HepG2 (cell line): ENCODE data around the gene TAGLN2. TPM values are rescaled to one million over a fixed set of nuclear protein-coding genes. Genes with fewer than 3 reads are reported as not detected.

Experiments used
- ATAC-seq: fragments of 200-7000 bp; cut with Tn5 transposase; 3 replicates; pipeline ENCODE4 v1.9.1; 2020; ENCODE audit warnings: mild to moderate bottlenecking, moderate library complexity
- BruUV-seq: library from RNA; stranded (reverse); fragments of 400-500 nt; replicated peaks from 2 replicates; lab custom pipeline; 2021; lab: Mats Ljungman, UMichigan
- CTCF ChIA-PET: fragments of 300-600 bp; formaldehyde crosslinking; extraction: SDS; loops from one replicate; lab custom pipeline; 2021; ENCODE audit warnings: low total read pairs, inconsistent platforms, low intra/inter-chr PET ratio; lab: Yijun Ruan, JAX
- POLR2A ChIA-PET: fragments of 350-600 bp; sonication (Branson Sonifier 250); formaldehyde crosslinking; loops from one replicate; lab custom pipeline; 2020; ENCODE audit warnings: antibody characterized with exemption, inconsistent platforms; lab: Yijun Ruan, JAX
- DNase-seq: peaks from one replicate; pipeline ENCODE4 v3.0.0-alpha.2; 2015; ENCODE audit warnings: low spot score
- FAIRE-seq: peaks from 3 replicates; lab custom pipeline; 2011; peaks lifted over from hg19 to GRCh38; lab: Jason Lieb, UNC
- H2AFZ ChIP-seq: one replicate; pipeline ENCODE4 v1.6.1; 2011; ENCODE audit warnings: low read length, inconsistent platforms
- H3K27ac ChIP-seq: fragments of 300-600 bp; 3 replicates; pipeline ENCODE4 v1.8.0; 2011; ENCODE audit warnings: mixed run types, mild to moderate bottlenecking, mixed read lengths, low read length, inconsistent platforms; ENCODE audit not compliant: insufficient read depth; ENCODE audit errors: extremely low read length
- H3K27me3 ChIP-seq, 2 experiments: fragments of 200-600 bp in 1 of 2; 2 replicates in 1 of 2; 3 replicates in 1 of 2; pipeline versions ENCODE4 v1.6.0 to v1.8.0; 2011; ENCODE audit warnings: low read length in 2 of 2, mild to moderate bottlenecking in 2 of 2, moderate library complexity in 2 of 2, inconsistent platforms in 1 of 2; ENCODE audit not compliant: insufficient read depth in 2 of 2, control insufficient read depth in 1 of 2
- H3K36me3 ChIP-seq, 2 experiments: fragments of 200-600 bp in 1 of 2; replicated peaks in 1 of 2; 2 replicates in 1 of 2; 3 replicates in 1 of 2; pipeline versions ENCODE4 v1.5.1 to v1.8.0; 2011; ENCODE audit warnings: low read length in 2 of 2, inconsistent platforms in 1 of 2; ENCODE audit not compliant: insufficient read depth in 2 of 2, control insufficient read depth in 1 of 2
- H3K4me1 ChIP-seq: 2 replicates; pipeline ENCODE4 v1.5.1; 2012; ENCODE audit warnings: low read length, inconsistent platforms; ENCODE audit not compliant: insufficient read depth
- H3K4me2 ChIP-seq: 2 replicates; pipeline ENCODE4 v1.6.0; 2011; ENCODE audit warnings: low read depth, low read length, inconsistent platforms
- H3K4me3 ChIP-seq, 3 experiments: fragments of 200-600 bp in 1 of 3; sonication (generic), shearing (Covaris generic) in 1 of 3; replicated peaks in 1 of 3; 2 replicates each; pipeline ENCODE4 v1.5.1; 2011 to 2016; ENCODE audit warnings: low read length in 3 of 3, inconsistent platforms in 2 of 3, low read depth in 2 of 3, mild to moderate bottlenecking in 2 of 3, control low read depth in 1 of 3, mixed read lengths in 1 of 3; ENCODE audit not compliant: insufficient read depth in 1 of 3
- H3K79me2 ChIP-seq: one replicate; pipeline ENCODE4 v1.6.1; 2011; ENCODE audit warnings: low read length, inconsistent platforms; ENCODE audit not compliant: insufficient read depth
- H3K9ac ChIP-seq: 2 replicates; pipeline ENCODE4 v1.6.0; 2011; ENCODE audit warnings: mild to moderate bottlenecking, low read depth, low read length, inconsistent platforms; ENCODE audit not compliant: insufficient read depth
- H3K9me3 ChIP-seq: 2 replicates; pipeline ENCODE4 v1.5.1; 2012; ENCODE audit warnings: mild to moderate bottlenecking, low read length
- H4K20me1 ChIP-seq: 2 replicates; pipeline ENCODE4 v1.6.0; 2011; ENCODE audit warnings: inconsistent platforms, mild to moderate bottlenecking, low read length, moderate library complexity; ENCODE audit not compliant: insufficient read depth
- SIN3B ChIP-seq: fragments of 150-350 bp; IDR thresholded peaks from 2 replicates; pipeline ENCODE4 v1.6.1; 2014; ENCODE audit warnings: low read length
- TEAD3 ChIP-seq: optimal IDR thresholded peaks from 2 replicates; pipeline ENCODE3; 2016; ENCODE audit warnings: borderline replicate concordance
- ZFP41 ChIP-seq: sonication (generic); formaldehyde crosslinking; IDR thresholded peaks from 2 replicates; pipeline ENCODE4 v1.4.0; 2020; ENCODE audit warnings: mild to moderate bottlenecking, missing genetic modification reagents, borderline replicate concordance
- ZNF143 ChIP-seq: sonication (generic); formaldehyde crosslinking; IDR thresholded peaks from 2 replicates; pipeline ENCODE4 v1.4.0; 2020; ENCODE audit warnings: missing genetic modification reagents
- ZNF17 ChIP-seq: sonication (generic); formaldehyde crosslinking; IDR thresholded peaks from 2 replicates; pipeline ENCODE4 v1.5.0; 2020; ENCODE audit warnings: mild to moderate bottlenecking, missing genetic modification reagents
- ZNF784 ChIP-seq: sonication (generic); formaldehyde crosslinking; IDR thresholded peaks from 2 replicates; pipeline ENCODE4 v1.5.1; 2020; ENCODE audit warnings: missing genetic modification reagents, mild to moderate bottlenecking, borderline replicate concordance
- ZNF841 ChIP-seq: sonication (generic); formaldehyde crosslinking; IDR thresholded peaks from 2 replicates; pipeline ENCODE4 v1.8.1; 2023; ENCODE audit warnings: missing genetic modification reagents, borderline replicate concordance
- WGBS: methylation state at CpG from one replicate; pipeline ENCODE4 v1.1.6; 2017; ENCODE audit warnings: low lambda C conversion rate; 5-methylcytosine and 5-hydroxymethylcytosine counted together
- in situ Hi-C: cut with HindIII; loops from 2 replicates; pipeline ENCODE4 v1.10.0; 2017; ENCODE audit warnings: low pct_unique_long_range_greater_than_20kb; ENCODE audit not compliant: extremely low pct_ligation_motif_present
- intact Hi-C: fragments of 100-400 bp; cut with micrococcal nuclease; formaldehyde crosslinking; loops from one replicate; pipeline ENCODE4 v1.10.0; 2022; ENCODE audit not compliant: unreplicated experiment
- polyA plus RNA-seq, 8 experiments: library from polyadenylated mRNA; depleted of rRNA in 3 of 8; stranded (reverse) in 7 of 8; unstranded in 1 of 8; fragments of >200 nt; fragmentation: Illumina TruSeq in 4 of 8; extraction: Trizol in 4 of 8; gene quantifications; 2 replicates each; pipeline versions ENCODE4 v1.2.1 to v1.2.3, GENCODE V29; 2011 to 2016; ENCODE audit warnings: low read depth in 4 of 8, missing spikeins in 1 of 8, mixed read lengths in 1 of 8; ENCODE audit not compliant: insufficient read depth in 1 of 8
- total RNA-seq, 5 experiments: library from RNA; depleted of rRNA; stranded (reverse); fragments of >200 nt; fragmentation: Illumina TruSeq; extraction: Trizol; gene quantifications; 2 replicates each; pipeline ENCODE4 v1.2.3, GENCODE V29; 2016; ENCODE audit warnings: low read depth in 1 of 5
- TF ChIP-seq, protein P1 (sequence below): IDR thresholded peaks from 2 replicates; pipeline ENCODE4 v1.6.1; 2016; ENCODE audit warnings: low read depth
- TF ChIP-seq, protein P2 (sequence below): sonication (generic); formaldehyde crosslinking; IDR thresholded peaks from 2 replicates; pipeline ENCODE4 v1.4.0; 2020; ENCODE audit warnings: missing genetic modification reagents

TAGLN2 gene
- total and polyA plus RNA-seq, 2 of the 13 experiments (the other 11 are each of a cell fraction or from before 2014, with no cell fraction given), result 6.7 to 17.2 TPM

DNA sequence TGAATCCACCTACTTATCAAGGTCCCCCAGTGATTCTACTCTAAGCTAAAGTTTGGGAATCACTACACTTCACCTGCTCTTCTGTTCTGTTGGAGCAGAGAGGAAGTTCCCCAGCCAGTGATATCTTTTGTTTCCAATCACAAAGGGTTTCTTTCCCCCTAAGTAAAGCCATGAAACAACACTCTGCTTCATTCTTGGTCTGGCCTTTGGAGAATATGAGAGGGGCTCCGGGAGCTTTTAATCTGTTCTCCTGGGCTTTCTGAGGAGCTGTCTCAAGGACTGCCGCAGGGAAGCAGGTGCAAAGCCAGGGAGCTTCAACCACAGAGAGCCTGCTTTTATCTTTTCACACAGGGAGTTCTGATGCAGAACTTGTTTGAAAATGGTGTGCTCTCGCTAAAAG, 38.8 kb upstream of the TAGLN2 start:
- Histone ChIP-seq H4K20me1 (no peaks in the 10 kb centered on the region), H3K9me3 (no peaks in the 10 kb centered on the region), H3K27me3 (peaks cover 0 to 23% of the 10 kb centered on the region in 2 experiments; a peak in 4 of 5 replicates), H3K4me2 (no peak overlapping the region), H3K4me3 (no peak overlapping the region), H3K9ac (no peak overlapping the region), H3K79me2 (no peaks in the 10 kb centered on the region), H3K4me1 (no peaks in the 10 kb centered on the region), H3K27ac (no peak overlapping the region), H3K36me3 (no peaks in the 10 kb centered on the region), H2AFZ (no peak overlapping the region)
- BruUV-seq, result no TSS peak
- no peak for ATAC-seq
- DNase-seq, result no peak
- in situ Hi-C loops (no loop called here), intact Hi-C loops (no loop called here)
- ChIA-PET CTCF (no interaction called here), POLR2A (no interaction called here)
- 13% methylated on average over 3 of the region's 3 CpGs for WGBS
- no peak for FAIRE-seq
- TF ChIP-seq ZFP41 (CRISPR knock-in tag) (no peak), ZNF784 (CRISPR knock-in tag) (no peak), ZNF841 (no peak), TEAD3 (CRISPR knock-in tag) (no peak), SIN3B (no peak), ZNF17 (CRISPR knock-in tag) (no peak), ZNF143 (CRISPR knock-in tag) (no peak)
- TF ChIP-seq, protein P1, sequence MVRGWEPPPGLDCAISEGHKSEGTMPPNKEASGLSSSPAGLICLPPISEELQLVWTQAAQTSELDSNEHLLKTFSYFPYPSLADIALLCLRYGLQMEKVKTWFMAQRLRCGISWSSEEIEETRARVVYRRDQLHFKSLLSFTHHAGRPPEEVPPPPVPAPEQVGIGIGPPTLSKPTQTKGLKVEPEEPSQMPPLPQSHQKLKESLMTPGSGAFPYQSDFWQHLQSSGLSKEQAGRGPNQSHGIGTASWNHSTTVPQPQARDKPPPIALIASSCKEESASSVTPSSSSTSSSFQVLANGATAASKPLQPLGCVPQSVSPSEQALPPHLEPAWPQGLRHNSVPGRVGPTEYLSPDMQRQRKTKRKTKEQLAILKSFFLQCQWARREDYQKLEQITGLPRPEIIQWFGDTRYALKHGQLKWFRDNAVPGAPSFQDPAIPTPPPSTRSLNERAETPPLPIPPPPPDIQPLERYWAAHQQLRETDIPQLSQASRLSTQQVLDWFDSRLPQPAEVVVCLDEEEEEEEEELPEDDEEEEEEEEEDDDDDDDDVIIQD (CRISPR knock-in tag), result no peak
- TF ChIP-seq, protein P2, sequence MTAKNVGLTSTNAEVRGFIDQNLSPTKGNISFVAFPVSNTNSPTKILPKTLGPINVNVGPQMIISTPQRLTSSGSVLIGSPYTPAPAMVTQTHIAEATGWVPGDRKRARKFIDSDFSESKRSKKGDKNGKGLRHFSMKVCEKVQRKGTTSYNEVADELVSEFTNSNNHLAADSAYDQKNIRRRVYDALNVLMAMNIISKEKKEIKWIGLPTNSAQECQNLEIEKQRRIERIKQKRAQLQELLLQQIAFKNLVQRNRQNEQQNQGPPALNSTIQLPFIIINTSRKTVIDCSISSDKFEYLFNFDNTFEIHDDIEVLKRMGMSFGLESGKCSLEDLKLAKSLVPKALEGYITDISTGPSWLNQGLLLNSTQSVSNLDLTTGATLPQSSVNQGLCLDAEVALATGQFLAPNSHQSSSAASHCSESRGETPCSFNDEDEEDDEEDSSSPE (CRISPR knock-in tag), result no peak
